ENCODE data around the gene LRRK2. TPM values are rescaled to one million over a fixed set of nuclear protein-coding genes. Genes with fewer than 3 reads are reported as not detected.
"Not testable (repeated sequence)": the region's sequence is repeated elsewhere in the genome, so short reads cannot be mapped to it uniquely, and the experiment has no call there.

LRRK2 gene
- polyA plus RNA-seq, 1 donor, result 2.8 TPM

- Histone ChIP-seq H3K36me3 (ENCODE audit: control insufficient read depth, insufficient read depth, low read length) (no peaks in the 10 kb centered on the region), H3K27ac (ENCODE audit: low read length) (no peak overlapping the region), H3K4me1 (ENCODE audit: control insufficient read depth, insufficient read depth, low read length) (no peaks in the 10 kb centered on the region), H3K4me3 (ENCODE audit: low read length) (no peak overlapping the region), H3K9me3 (ENCODE audit: control insufficient read depth, low read depth, low read length) (no peaks in the 10 kb centered on the region), H3K27me3 (ENCODE audit: control insufficient read depth, insufficient read depth, low read length) (peaks cover 19% of the 10 kb centered on the region)
- no peak for DNase-seq
- WGBS (ENCODE audit: insufficient coverage, low lambda C conversion rate), result no CpG with 5 or more reads among the region's 3 CpGs
Measured at GRCh38 chr12:40228727-40229126, 3.9 kb downstream of the LRRK2 start.

- Histone ChIP-seq H3K27ac (ENCODE audit: low read length) (no peak overlapping the region), H3K36me3 (ENCODE audit: control insufficient read depth, insufficient read depth, low read length) (no peaks in the 10 kb centered on the region), H3K4me3 (ENCODE audit: low read length) (no peak overlapping the region), H3K27me3 (ENCODE audit: control insufficient read depth, insufficient read depth, low read length) (peaks cover 8% of the 10 kb centered on the region), H3K4me1 (ENCODE audit: control insufficient read depth, insufficient read depth, low read length) (no peaks in the 10 kb centered on the region), H3K9me3 (ENCODE audit: control insufficient read depth, low read depth, low read length) (no peaks in the 10 kb centered on the region)
- DNase-seq, result no peak
- 79% methylated on average over 6 of the region's 10 CpGs for WGBS (ENCODE audit: insufficient coverage, low lambda C conversion rate)
Measured at GRCh38 chr12:40229690-40230651, 5.2 kb downstream of the LRRK2 start.

GRCh38 chr12:40232602-40233001 is 7.8 kb downstream of the LRRK2 start:
- Histone ChIP-seq H3K4me3 (ENCODE audit: low read length) (no peak overlapping the region), H3K9me3 (ENCODE audit: control insufficient read depth, low read depth, low read length) (no peaks in the 10 kb centered on the region), H3K27me3 (ENCODE audit: control insufficient read depth, insufficient read depth, low read length) (no peaks in the 10 kb centered on the region), H3K27ac (ENCODE audit: low read length) (no peak overlapping the region), H3K4me1 (ENCODE audit: control insufficient read depth, insufficient read depth, low read length) (no peaks in the 10 kb centered on the region), H3K36me3 (ENCODE audit: control insufficient read depth, insufficient read depth, low read length) (no peaks in the 10 kb centered on the region)
- no peak for DNase-seq
- WGBS (ENCODE audit: insufficient coverage, low lambda C conversion rate), result 100% methylated on average over 1 of the region's 1 CpG

- no peaks in the 10 kb centered on the region for H3K4me1 ChIP-seq (ENCODE audit: control insufficient read depth, insufficient read depth, low read length)
- no peaks in the 10 kb centered on the region for H3K36me3 ChIP-seq (ENCODE audit: control insufficient read depth, insufficient read depth, low read length)
- no peaks in the 10 kb centered on the region for H3K9me3 ChIP-seq (ENCODE audit: control insufficient read depth, low read depth, low read length)
- no peak for DNase-seq
- no peaks in the 10 kb centered on the region for H3K27me3 ChIP-seq (ENCODE audit: control insufficient read depth, insufficient read depth, low read length)
- no peak overlapping the region for H3K4me3 ChIP-seq (ENCODE audit: low read length)
- WGBS (ENCODE audit: insufficient coverage, low lambda C conversion rate), result no CpG with 5 or more reads among the region's 3 CpGs
- no peak overlapping the region for H3K27ac ChIP-seq (ENCODE audit: low read length)
Measured at GRCh38 chr12:40233741-40234367, 9.1 kb downstream of the LRRK2 start.

GRCh38 chr12:40236357-40236850 is 11.6 kb downstream of the LRRK2 start:
- H3K27me3 ChIP-seq (ENCODE audit: control insufficient read depth, insufficient read depth, low read length), result no peaks in the 10 kb centered on the region
- H3K9me3 ChIP-seq (ENCODE audit: control insufficient read depth, low read depth, low read length), result no peaks in the 10 kb centered on the region
- H3K4me1 ChIP-seq (ENCODE audit: control insufficient read depth, insufficient read depth, low read length), result no peaks in the 10 kb centered on the region
- no peak overlapping the region for H3K27ac ChIP-seq (ENCODE audit: low read length)
- DNase-seq, result no peak
- WGBS (ENCODE audit: insufficient coverage, low lambda C conversion rate), result 83% methylated on average over 1 of the region's 3 CpGs
- H3K36me3 ChIP-seq (ENCODE audit: control insufficient read depth, insufficient read depth, low read length), result no peaks in the 10 kb centered on the region
- H3K4me3 ChIP-seq (ENCODE audit: low read length), result no peak overlapping the region

GRCh38 chr12:40238266-40238902 is 13.6 kb downstream of the LRRK2 start:
- H3K4me1 ChIP-seq (ENCODE audit: control insufficient read depth, insufficient read depth, low read length), result no peaks in the 10 kb centered on the region
- no peak for DNase-seq
- H3K4me3 ChIP-seq (ENCODE audit: low read length), result no peak overlapping the region
- no CpG with 5 or more reads among the region's 1 CpG for WGBS (ENCODE audit: insufficient coverage, low lambda C conversion rate)
- no peaks in the 10 kb centered on the region for H3K9me3 ChIP-seq (ENCODE audit: control insufficient read depth, low read depth, low read length)
- H3K27me3 ChIP-seq (ENCODE audit: control insufficient read depth, insufficient read depth, low read length), result no peaks in the 10 kb centered on the region
- no peak overlapping the region for H3K27ac ChIP-seq (ENCODE audit: low read length)
- no peaks in the 10 kb centered on the region for H3K36me3 ChIP-seq (ENCODE audit: control insufficient read depth, insufficient read depth, low read length)

- Histone ChIP-seq H3K27ac (ENCODE audit: low read length) (no peak overlapping the region), H3K27me3 (ENCODE audit: control insufficient read depth, insufficient read depth, low read length) (no peaks in the 10 kb centered on the region), H3K9me3 (ENCODE audit: control insufficient read depth, low read depth, low read length) (no peaks in the 10 kb centered on the region), H3K36me3 (ENCODE audit: control insufficient read depth, insufficient read depth, low read length) (no peaks in the 10 kb centered on the region), H3K4me1 (ENCODE audit: control insufficient read depth, insufficient read depth, low read length) (no peaks in the 10 kb centered on the region), H3K4me3 (ENCODE audit: low read length) (no peak overlapping the region)
- 40% methylated on average over 1 of the region's 5 CpGs for WGBS (ENCODE audit: insufficient coverage, low lambda C conversion rate)
- DNase-seq, result no peak
Measured at GRCh38 chr12:40238979-40239378, 14.2 kb downstream of the LRRK2 start.

- no peak overlapping the region for H3K4me3 ChIP-seq (ENCODE audit: low read length)
- DNase-seq, result no peak
- H3K27me3 ChIP-seq (ENCODE audit: control insufficient read depth, insufficient read depth, low read length), result no peaks in the 10 kb centered on the region
- no peaks in the 10 kb centered on the region for H3K9me3 ChIP-seq (ENCODE audit: control insufficient read depth, low read depth, low read length)
- H3K27ac ChIP-seq (ENCODE audit: low read length), result no peak overlapping the region
- H3K36me3 ChIP-seq (ENCODE audit: control insufficient read depth, insufficient read depth, low read length), result no peaks in the 10 kb centered on the region
- WGBS (ENCODE audit: insufficient coverage, low lambda C conversion rate), result 80% methylated on average over 1 of the region's 4 CpGs
- no peaks in the 10 kb centered on the region for H3K4me1 ChIP-seq (ENCODE audit: control insufficient read depth, insufficient read depth, low read length)
Measured at GRCh38 chr12:40240779-40241178, 16.0 kb downstream of the LRRK2 start.

GRCh38 chr12:40241741-40242140 is 16.9 kb downstream of the LRRK2 start:
- DNase-seq, result no peak
- WGBS (ENCODE audit: insufficient coverage, low lambda C conversion rate), result no CpG with 5 or more reads among the region's 1 CpG
- Histone ChIP-seq H3K4me1 (ENCODE audit: control insufficient read depth, insufficient read depth, low read length) (no peaks in the 10 kb centered on the region), H3K27me3 (ENCODE audit: control insufficient read depth, insufficient read depth, low read length) (no peaks in the 10 kb centered on the region), H3K9me3 (ENCODE audit: control insufficient read depth, low read depth, low read length) (no peaks in the 10 kb centered on the region), H3K36me3 (ENCODE audit: control insufficient read depth, insufficient read depth, low read length) (no peaks in the 10 kb centered on the region), H3K4me3 (ENCODE audit: low read length) (no peak overlapping the region), H3K27ac (ENCODE audit: low read length) (no peak overlapping the region)

- H3K4me1 ChIP-seq (ENCODE audit: control insufficient read depth, insufficient read depth, low read length); H3K27ac ChIP-seq (ENCODE audit: low read length); H3K4me3 ChIP-seq (ENCODE audit: low read length); H3K36me3 ChIP-seq (ENCODE audit: control insufficient read depth, insufficient read depth, low read length); DNase-seq; H3K27me3 ChIP-seq (ENCODE audit: control insufficient read depth, insufficient read depth, low read length); H3K9me3 ChIP-seq (ENCODE audit: control insufficient read depth, low read depth, low read length): not testable (repeated sequence)
- 38% methylated on average over 2 of the region's 5 CpGs for WGBS (ENCODE audit: insufficient coverage, low lambda C conversion rate)
Measured at GRCh38 chr12:40244526-40245156, 19.8 kb downstream of the LRRK2 start.
